ENCODE results near the gene SCNN1A.

Gene SCNN1A

DNA sequence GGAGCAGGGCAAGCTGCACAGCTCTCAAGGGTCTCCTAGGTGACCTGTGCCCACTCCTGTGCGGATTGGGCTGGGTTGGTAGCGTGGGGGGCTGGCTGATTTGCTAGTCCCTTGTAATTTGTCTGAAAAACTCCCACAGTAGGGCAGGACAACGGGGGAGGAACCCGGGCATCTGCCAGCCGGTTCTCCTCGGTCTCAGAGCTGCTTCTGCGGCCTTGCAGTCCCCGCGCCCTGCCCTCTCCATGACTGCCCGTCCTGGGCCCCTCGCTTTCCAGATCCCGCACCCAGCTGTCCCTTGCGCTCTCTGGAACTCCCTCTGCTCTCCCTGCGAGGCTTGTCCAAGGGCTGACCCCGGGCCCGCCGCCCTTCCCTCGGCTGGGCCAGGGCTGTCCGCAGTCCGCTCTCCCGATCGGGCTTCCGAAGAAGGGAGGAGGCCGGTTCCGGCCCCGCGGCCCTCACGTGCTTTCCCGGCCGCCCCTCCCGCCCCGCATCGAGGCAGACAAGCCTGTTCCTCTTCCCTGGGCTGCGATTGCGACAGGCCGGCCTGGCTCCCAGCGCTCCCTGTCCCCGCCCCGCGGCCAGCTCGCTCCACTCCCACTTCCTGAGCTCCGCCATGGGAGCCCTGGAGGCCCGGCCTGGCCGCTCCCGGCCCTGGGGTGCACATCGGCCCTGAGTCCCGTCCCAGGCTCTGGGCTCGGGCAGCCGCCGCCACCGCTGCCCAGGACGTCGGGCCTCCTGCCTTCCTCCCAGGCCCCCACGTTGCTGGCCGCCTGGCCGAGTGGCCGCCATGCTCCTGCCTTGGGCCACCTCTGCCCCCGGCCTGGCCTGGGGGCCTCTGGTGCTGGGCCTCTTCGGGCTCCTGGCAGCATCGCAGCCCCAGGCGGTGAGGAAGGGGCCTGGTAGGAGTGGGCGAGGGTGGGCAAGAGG lies 8.5 kb upstream of the SCNN1A start, which contains the start of gene LTBR:
Gene LTBR, plus strand, starts transcription at position 591 of the 927 bp plus-strand sequence. Its CDS starts 197 bp downstream, at position 788.
- DNase-seq = no peak

DNA sequence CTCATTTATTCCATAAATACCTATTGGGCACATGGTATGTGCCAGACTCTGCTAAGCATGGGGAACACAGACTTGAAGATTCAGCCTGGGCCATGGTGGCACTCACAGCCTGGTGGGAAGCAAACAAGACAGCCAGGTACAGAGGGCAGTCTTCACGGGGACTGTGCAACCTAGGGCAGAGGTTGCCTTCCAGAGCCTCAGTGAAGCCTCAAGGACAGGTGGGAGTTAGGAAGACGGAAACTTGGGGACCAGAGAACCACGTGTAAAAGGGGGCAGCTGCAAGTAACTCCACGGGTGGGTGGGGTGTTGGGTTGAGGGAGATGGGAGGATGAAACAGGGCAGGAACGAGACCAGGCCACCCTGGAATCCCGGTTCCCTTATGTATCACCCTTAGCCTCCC lies 7.6 kb upstream of the SCNN1A start:
- DNase-seq = no peak

DNA sequence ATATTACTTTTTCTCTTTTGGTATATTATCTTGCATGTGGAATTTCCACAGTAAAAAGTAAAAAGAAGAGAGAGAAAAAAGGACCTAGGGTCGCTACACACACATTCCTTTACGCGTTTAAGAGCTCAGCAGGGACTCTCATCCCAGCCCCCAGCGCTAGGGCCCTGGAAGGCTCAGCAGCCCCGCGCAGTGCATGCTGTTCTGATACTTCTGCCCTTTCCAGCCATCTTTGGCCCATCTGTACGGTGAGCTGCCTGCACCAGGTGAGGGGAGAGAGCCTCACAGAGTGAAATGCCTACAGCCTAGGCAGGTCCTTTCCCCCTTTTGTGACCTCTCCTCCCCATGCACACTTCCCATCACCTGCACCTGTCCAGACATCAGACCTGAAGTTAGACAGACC lies 7.0 kb upstream of the SCNN1A start:
- no peak for DNase-seq

DNA sequence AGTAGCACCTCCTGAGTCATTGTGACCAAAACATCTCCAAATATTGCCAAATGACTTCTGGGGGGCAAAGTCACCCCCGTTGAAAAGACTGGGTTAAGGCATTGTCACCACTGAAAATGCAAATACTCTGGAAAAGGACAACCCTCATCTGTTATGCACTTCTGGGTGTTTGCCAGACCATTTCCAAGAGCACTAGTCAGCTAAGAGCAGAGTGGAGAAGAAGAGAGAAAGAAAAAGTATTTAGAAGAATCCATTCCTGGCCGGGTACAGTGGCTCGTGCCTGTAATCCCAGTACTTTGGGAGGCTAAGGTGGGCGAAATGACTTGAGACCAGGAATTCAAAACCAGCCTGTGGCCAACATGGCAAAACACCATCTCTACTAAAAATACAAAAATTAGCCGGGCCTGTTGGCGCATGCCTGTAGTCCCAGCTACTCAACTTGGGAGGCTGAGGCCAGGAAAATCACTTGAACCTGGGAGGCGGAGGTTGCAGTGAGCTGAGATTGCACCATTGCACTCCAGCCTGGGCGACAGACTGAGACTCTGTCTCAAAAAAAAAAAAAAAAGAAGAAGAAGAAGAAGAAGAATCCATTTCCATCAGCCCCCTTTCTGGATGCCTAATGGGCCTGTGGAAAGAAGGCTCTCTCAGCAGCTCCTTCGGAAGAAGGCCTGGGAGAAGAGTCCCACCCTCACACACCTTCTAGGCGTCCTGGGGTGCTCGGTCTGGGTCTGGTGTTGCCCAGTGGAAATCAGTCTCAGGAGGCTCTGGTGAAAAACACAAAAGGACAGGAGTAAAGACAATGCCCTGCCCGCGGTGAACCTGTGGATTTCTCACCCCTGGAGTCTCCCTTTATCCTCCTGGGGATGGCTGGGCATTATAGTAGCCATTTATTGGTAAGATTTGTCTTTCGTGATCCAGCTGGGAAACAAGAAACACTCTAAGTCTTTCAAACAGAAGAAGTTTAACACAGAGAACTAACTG lies 5.1 kb upstream of the SCNN1A start:
- no peak for DNase-seq

DNA sequence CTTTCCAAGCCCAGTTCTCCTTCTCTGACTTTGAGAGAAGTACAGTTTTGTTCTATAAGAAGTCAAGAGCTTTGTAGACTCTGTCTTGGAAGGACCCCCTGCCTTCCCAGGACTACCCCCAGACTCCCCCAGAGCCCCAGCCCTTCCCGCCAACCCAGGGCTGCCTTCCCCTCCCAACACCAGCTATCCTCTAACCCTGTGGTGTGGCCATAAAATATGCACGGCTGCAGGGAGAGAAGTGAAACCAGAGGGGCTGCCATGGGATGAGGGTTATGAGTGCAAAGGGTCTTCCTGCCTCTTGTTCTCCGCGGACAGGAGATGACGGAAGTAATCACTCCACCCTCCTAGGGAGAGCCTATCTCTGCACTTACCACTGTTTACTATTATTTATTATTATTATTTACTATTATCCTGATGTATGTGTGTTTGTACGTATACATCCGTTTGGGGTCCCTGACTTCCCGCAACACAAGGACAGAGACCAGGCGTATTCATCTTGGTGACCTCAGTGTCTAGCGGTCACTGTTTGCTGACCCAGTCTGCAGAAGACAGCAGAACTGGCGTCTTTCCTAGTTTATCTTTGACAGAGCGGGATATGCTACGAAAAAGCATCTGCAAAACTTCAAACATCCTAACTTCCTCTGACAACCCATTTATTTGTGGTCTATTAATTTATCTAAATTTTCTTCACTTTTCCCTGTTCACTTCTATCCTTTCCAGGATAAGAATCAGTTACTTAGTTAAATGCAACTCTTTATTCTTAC lies 3.5 kb upstream of the SCNN1A start:
- no peak for DNase-seq

DNA sequence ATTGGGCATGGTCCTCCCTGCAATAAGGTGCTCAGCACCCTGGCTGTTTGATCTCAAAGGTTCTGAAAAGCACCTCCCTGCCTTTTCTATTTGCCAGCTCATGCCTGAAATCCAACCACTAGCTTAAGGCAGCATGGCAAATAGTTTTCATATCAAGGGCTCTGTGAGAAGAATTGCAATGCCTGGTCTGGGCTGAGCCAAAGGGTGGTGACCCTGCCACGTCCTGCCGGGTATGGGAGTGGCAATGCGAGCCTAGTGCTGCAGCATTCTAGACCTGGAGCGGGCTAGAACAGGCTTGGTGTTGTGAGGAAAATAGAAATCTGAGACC lies 2.3 kb upstream of the SCNN1A start:
- no peak for DNase-seq

DNA sequence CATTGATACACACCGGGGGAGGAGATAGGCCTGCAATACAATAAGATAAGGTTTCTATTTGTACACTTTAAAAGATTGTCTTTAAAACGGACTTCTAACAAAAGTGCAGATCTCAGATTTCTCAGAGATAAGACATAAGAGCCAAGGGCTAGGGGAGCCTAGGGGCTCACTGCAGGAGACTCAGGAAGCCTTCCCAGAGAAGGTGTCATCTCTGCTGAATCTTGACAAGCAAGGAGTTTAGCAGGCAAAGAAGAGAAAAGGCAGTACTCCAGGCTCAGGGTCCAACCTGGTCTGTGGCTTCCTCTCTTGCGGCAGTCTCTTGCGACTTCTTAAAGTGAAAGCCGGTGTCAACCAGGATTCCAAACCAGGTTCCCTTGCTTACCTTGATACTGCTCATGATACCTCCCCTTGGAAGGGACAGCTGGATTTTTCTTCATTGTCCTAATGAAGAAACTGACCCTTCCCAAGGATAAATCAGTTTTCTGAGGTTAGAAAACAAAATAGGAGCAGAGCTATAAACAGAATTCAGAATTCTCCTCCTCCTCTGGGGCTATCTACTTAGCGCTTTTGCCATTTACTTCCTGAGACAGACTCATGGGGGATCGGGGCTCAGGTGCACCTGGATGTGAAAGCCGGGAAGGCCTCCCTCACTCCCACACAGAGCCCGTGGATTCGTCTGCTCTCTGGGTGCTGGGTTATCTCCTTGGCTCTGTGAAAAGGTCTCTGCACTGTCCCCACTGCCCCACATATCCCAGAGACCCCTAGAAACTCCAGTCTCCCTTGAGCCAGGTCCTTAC lies 1.7 kb upstream of the SCNN1A start:
- DNase-seq = no peak

DNA sequence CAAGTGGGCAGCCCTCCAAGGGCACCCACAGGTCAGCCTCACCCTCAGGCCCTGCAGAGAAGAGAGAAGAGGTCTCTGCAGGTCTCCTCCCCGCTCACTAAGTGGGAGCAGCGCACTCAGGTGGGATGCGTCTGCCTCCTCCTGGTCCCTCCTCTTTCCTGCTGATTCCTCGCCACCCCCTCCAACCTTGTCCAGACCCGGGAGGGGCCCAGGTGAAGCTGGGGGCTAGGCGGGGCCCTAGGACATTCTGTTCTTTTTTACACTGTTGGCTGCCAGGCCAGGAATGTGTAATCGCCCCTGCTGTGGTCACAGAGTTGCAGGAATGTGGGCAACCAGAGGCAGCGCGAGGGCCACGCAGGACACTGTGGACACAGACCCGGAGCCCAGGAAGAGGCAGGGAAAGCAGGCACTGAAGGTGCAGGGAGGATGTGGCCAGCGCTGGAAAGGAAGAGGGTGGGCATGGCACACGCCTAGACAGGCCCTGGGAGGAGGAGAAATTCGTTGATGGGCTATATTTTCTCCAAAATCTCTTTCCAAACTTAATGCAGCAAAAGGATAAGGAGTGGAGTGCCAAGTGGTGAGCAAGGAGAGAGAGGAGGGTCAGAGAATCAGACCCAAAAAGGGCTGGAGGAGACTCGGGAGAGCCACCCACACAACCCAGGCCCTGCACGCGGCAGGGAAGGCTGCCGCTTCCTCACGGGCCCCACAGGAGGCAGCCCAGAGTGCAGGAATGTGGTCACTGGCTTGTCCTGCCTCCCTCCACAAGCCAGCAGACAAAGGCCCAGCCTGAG lies 911 bp upstream of the SCNN1A start:
- no peak for DNase-seq

DNA sequence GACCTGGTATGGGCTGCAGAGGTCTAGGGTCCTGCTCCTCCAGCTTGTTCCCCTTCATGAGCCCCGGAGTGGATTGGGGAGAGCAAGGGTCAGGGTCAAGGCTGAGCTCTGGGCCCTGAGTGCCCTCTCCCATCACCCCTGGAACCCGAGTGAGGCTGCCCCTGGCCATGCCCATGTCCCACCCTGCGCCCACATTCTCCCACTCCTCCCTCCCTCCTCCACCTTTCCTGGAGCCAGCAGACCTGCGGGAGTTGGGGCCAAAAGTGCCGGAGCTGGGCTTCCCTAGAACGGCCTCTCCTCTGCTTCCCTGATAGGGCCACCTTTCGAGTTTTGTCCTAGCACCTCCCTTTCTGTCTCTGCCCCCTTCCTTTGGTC lies 590 bp downstream of the SCNN1A start:
- no peak for DNase-seq

DNA sequence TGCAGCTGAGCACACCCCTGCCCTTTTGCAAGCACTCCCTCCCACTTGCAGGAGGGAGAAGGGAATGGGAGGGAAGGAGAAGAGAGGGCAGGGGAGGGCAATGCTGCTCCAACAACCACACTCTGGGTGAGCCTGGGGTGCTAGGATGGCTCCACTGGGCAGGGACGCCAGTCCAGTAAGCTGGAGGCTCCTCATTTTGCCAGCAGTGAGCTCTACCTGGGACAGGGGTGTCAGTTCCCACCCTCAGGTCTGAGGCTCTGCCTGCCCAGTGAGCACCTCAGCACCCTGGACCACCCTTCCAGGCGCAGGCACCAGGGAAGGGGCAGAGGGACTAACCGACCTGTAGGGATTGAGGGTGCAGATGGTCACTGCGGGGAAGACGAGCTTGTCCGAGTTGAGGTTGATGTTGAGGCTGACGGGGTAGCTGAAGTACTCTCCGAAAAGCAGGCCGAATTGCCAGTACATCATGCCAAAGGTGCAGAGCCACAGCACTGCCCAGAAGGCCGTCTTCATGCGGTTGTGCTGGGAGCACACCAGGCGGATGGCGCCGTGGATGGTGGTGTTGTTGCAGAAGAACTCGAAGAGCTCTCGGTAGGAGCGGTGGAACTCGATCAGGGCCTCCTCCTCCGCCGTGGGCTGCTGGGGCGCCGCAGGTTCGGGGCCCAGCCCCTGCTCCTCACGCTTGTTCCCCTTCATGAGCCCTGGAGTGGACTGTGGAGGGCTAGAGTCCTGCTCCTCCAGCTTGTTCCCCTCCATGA lies 1.2 kb downstream of the SCNN1A start:
- DNase-seq = no peak

DNA sequence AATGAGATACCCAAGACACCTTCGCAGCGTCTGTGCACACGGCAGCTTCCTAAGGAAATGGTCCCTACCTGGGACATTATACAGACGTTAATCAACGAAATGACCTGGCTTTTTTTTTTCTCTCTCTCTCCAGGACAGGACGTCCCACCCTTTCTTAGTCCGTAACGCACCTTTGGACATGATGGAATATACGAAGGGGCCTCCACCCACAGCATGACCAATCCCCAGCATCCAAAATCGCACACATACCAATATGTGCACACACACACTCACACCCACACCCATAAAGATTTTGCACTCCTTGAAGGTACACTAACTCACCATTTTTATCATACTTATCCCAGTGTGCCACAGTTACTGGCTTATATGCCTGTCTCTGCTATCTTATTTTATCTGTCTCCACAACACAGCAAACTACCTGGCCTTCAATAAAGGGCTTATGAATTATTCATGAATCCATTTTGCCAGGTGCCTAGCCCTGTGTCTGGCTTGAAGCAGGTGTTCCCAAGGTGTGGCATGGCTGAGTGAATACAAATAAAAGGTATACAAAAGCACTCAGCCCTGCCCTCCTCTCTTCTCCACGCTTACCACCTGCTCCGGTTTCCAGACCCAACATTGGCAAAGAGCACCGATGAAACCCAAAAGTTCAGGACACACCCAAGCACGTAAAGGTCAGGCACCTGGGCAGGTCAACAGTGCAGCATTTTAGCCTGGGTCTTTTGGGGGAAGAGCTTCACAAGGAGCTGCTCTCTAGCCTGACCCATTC lies 2.2 kb downstream of the SCNN1A start:
- peak; percentile 81 for DNase-seq

DNA sequence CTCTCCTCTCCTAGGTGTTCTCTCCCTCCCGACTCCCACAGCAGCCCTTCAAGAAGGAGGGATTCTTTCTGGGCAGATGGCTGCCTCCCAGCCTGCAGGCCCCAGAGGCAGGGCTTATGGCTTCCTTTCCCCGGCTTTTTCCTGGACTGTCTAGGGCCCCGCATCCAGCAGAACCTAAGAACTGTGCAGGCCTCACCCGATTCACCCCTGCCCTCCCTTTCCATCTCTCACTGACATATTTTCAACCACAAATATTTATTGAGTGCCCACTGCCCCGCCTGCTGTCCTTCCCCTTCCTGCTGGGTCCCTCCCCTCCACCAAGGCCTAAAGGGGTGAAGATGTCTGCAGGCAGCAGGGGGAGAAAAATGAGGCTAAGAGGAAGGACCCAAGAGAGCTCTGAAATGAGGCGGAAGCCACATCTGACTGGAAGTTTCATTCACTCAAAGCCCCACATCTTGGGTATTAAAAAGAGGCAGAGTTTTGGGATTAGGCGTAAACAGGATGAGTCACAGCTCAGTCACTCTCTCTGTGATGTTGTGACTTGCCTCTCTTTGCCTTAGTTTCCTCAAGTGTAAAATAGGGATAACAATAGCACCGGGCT lies 2.9 kb downstream of the SCNN1A start:
- peak; percentile 96 for DNase-seq

DNA sequence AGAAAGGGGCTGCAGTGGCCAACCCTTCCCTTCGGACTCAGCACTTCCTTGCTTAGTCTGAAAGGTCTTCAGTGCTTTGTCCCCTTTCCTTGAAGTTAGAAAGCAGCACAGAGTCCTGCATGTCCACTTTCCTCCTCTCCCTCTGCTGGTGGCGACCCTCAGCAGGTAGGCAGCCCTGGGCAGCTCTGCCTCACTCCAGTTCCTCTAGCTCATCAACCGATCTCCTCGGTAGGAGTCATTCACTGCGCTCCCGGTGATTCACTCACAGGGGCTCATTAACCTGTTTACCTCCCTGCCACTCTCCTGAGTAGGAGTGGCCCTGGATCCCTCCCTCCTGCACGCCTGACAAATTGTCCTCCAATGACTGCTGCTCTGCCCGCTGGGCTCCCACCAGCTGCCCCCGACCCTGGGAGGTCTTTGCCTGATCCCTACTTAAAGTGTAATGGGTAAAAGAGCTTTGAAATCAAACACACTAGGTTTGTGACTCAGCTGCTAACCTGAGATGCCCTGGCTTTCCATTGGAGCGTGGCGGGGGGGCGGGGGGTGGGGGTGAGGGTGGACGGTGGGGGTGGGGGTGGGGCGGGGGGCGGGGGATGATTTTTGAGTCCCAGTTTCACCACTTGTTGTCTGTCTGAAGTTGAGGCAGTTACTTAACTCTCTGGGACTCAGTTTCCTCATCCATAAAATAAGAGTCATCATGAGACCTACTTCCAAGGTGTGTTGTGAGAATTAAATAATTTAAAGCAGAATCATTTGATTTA lies 4.2 kb downstream of the SCNN1A start:
- DNase-seq = peak; percentile 95

DNA sequence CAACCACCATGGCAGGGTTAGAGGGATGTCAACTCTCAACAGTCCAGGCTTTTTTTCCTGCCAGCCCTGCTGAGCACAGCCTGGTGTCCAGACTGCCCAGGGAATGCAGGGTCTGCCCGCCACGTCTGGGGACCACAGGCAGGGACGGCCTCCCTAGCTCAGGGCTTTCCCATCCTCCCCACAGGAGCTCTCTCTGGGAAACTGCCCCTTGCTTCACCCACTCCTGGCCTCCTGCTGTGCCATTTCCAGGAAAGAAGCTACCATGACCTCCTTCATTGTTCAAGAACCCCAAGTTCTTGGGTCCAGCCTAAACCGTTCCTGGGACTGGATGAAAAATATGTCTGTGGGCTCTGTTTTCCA lies 4.8 kb downstream of the SCNN1A start:
- no peak for DNase-seq

DNA sequence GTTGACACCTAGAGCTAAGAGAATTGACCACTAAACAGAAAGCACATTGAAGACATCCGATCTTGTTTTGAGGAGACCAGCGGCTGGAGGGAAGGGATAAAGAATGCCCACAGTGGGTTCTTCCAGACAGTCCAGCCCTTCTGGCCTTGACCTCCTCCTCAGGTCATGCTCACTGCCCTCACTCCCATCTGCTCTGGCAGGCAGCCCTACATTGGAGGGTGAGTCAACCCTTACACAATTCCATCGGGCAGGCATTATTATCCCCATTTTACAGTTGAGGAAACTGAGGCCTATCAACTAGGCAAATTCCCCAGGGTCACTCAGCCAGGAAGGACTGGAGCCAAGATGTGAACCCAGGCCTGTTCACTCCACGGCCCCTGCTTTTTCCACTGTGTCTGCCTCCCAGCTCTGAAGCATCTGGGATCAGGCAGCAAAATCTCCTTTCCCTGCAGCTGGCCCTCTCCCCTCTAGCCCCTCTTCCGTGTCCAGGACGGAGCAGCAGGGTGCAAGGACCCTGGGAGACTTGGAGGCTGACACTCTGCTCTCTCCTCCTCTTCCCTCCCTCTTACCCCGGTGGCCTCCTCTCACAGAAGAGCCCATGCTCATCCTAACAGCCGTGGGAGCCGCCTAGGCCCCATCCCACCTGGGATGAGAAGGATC lies 5.3 kb downstream of the SCNN1A start:
- no peak for DNase-seq

DNA sequence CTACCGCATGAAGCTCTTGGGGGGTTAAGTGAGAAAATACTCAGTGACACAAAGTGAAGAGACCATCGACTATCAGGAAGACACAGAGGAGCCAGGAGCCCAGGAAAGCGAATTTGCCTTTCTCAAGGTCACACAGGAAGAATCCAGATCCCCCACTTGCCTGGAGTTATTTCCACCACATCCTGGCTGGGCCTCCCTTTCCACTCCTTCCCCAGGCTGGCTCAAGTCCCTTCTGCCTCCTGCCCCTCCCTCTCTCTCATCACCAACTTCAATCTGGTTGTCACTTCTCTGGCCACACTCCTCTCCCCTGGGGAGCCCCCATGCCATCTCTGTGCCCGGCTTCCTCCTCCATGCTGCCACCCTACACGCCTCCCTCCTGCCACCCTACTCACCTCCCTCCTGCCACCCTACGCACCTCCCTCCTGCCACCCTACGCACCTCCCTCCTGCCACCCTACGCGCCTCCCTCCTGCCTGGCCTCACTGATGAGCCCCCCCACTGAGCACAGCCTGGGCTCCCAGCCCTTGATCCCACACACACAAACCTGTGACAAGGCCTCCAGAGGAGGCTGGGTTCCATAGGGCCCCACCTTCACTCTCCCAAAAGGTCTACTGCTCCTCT lies 6.3 kb downstream of the SCNN1A start:
- no peak for DNase-seq
